HEK293 (cell line): ENCODE results near the gene YWHAG.
"Not testable (repeated sequence)": the region's sequence is repeated elsewhere in the genome, so short reads cannot be mapped to it uniquely, and the experiment has no call there.

Source experiments
- CTCF ChIA-PET: fragments of 350-600 bp; formaldehyde crosslinking; extraction: SDS; loops from one replicate; lab custom pipeline; 2021; ENCODE audit warnings: antibody characterized with exemption; lab: Yijun Ruan, JAX
- POLR2A ChIA-PET: fragments of 300-600 bp; formaldehyde crosslinking; extraction: SDS; loops from one replicate; lab custom pipeline; 2020; ENCODE audit warnings: antibody characterized with exemption, inconsistent platforms; lab: Yijun Ruan, JAX
- H3K27ac ChIP-seq: fragments of 200-500 bp; sonication (Bioruptor generic); 2 replicates; pipeline ENCODE4 v1.5.1; 2014; ENCODE audit warnings: low read depth, low read length, control low read depth, inconsistent platforms; ENCODE audit errors: extremely low read depth
- H3K36me3 ChIP-seq, 2 experiments: fragments of 200-500 bp in 1 of 2; sonication (Bioruptor generic) in 1 of 2; 1 replicate in 1 of 2; 2 replicates in 1 of 2; pipeline ENCODE4 v1.5.1; 2014 to 2017; ENCODE audit warnings: inconsistent platforms in 2 of 2, low read length in 2 of 2; ENCODE audit not compliant: control insufficient read depth in 2 of 2, insufficient read depth in 1 of 2
- H3K4me1 ChIP-seq: fragments of 200-500 bp; sonication (Bioruptor generic); 2 replicates; pipeline ENCODE4 v1.5.1; 2014; ENCODE audit warnings: mild to moderate bottlenecking, low read length, inconsistent platforms; ENCODE audit not compliant: control insufficient read depth, insufficient read depth
- H3K4me3 ChIP-seq: 2 replicates; pipeline ENCODE4 v1.5.1; 2011; ENCODE audit warnings: low read depth, mild to moderate bottlenecking, control low read depth, low read length, moderate library complexity
- H3K9me3 ChIP-seq: fragments of 200-500 bp; sonication (Bioruptor generic); 2 replicates; pipeline ENCODE4 v1.5.1; 2014; ENCODE audit warnings: low read depth, low read length, inconsistent platforms; ENCODE audit not compliant: control insufficient read depth, insufficient read depth
- GLIS2 ChIP-seq: fragments of 450-650 bp; formaldehyde crosslinking; IDR thresholded peaks from 2 replicates; pipeline ENCODE4 v1.5.1; 2016; ENCODE audit warnings: missing biosample characterization, missing genetic modification characterization
- HIC1 ChIP-seq: fragments of 450-650 bp; formaldehyde crosslinking; IDR thresholded peaks from 2 replicates; pipeline ENCODE4 v1.5.1; 2016; ENCODE audit warnings: missing biosample characterization, missing genetic modification characterization
- YY1 ChIP-seq: fragments of 450-650 bp; formaldehyde crosslinking; IDR thresholded peaks from 2 replicates; pipeline ENCODE4 v1.5.1; 2018; ENCODE audit warnings: missing biosample characterization, missing genetic modification characterization
- ZEB2 ChIP-seq: fragments of 450-650 bp; formaldehyde crosslinking; IDR thresholded peaks from 2 replicates; pipeline ENCODE4 v1.5.1; 2016; ENCODE audit warnings: missing biosample characterization, missing genetic modification characterization
- ZNF155 ChIP-seq: fragments of 450-650 bp; formaldehyde crosslinking; IDR thresholded peaks from 2 replicates; pipeline ENCODE4 v1.5.1; 2016; ENCODE audit warnings: missing biosample characterization, missing genetic modification characterization
- ZNF211 ChIP-seq: fragments of 450-650 bp; formaldehyde crosslinking; IDR thresholded peaks from 2 replicates; pipeline ENCODE4 v1.5.1; 2016; ENCODE audit warnings: low read depth, missing biosample characterization, missing genetic modification characterization
- ZNF214 ChIP-seq: fragments of 450-650 bp; formaldehyde crosslinking; IDR thresholded peaks from 2 replicates; pipeline ENCODE4 v1.5.1; 2017; ENCODE audit warnings: missing biosample characterization, mild to moderate bottlenecking, missing genetic modification characterization, borderline replicate concordance
- ZNF24 ChIP-seq: fragments of 450-650 bp; formaldehyde crosslinking; IDR thresholded peaks from 2 replicates; pipeline ENCODE4 v1.5.1; 2016; ENCODE audit warnings: missing biosample characterization, missing genetic modification characterization
- ZNF335 ChIP-seq: fragments of 450-650 bp; formaldehyde crosslinking; conservative IDR thresholded peaks from 2 replicates; pipeline ENCODE4 v1.5.1; 2016; ENCODE audit warnings: missing biosample characterization, missing genetic modification characterization
- ZNF433 ChIP-seq: fragments of 450-650 bp; formaldehyde crosslinking; IDR thresholded peaks from 2 replicates; pipeline ENCODE4 v1.5.1; 2016; ENCODE audit warnings: missing biosample characterization, missing genetic modification characterization, low read depth
- ZNF473 ChIP-seq: fragments of 450-650 bp; formaldehyde crosslinking; IDR thresholded peaks from 2 replicates; pipeline ENCODE4 v1.5.1; 2017; ENCODE audit warnings: missing biosample characterization, missing genetic modification characterization
- ZNF585B ChIP-seq: fragments of 450-650 bp; formaldehyde crosslinking; IDR thresholded peaks from 2 replicates; pipeline ENCODE4 v1.5.1; 2016; ENCODE audit warnings: missing biosample characterization, missing genetic modification characterization
- ZNF701 ChIP-seq: fragments of 450-650 bp; formaldehyde crosslinking; IDR thresholded peaks from 2 replicates; pipeline ENCODE4 v1.5.1; 2016; ENCODE audit warnings: missing biosample characterization, missing genetic modification characterization
- ZSCAN23 ChIP-seq: fragments of 450-650 bp; formaldehyde crosslinking; IDR thresholded peaks from 2 replicates; pipeline ENCODE4 v1.5.1; 2016; ENCODE audit warnings: missing biosample characterization, missing genetic modification characterization
- TF ChIP-seq, protein P1 (sequence below): fragments of 450-650 bp; formaldehyde crosslinking; IDR thresholded peaks from 2 replicates; pipeline ENCODE4 v1.5.1; 2017; ENCODE audit warnings: missing biosample characterization, missing genetic modification characterization

The YWHAG gene

DNA sequence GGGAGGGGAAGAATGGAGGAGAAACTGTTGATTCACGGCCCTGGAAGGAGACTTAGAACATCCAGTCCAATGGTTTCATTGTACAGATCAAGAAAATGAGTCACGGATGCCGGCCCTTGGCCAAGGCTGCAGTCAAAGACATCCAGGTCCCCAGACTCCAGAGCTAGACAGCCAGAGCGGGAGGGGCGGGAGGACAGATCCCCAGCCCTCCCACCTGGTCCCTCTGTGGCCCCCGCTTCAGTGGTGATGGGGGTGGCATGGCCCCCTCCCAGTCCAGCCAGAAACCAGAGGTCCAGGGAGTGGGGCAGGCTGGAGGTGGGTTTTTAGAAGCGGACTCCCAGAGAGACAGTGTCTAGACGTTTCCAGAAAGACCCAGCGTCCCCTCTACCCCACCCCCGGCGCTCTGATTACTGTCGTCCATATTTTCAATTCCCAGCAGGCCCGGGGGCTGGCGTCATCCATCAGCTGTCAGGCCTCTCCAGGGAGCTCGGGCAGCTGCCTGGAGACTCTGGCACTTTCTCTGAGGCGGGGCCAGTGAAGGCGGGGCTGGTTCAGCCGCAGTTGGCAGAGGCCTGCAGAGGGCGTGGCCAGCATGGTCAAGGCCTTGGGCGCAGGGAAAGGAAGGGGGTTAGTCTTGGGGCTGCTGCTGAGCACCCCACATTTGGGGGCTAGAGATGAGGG, 64.3 kb downstream of the YWHAG start (continued):
- TF ChIP-seq HIC1 (tag by site-specific recombination) (no peak), ZNF335 (tag by site-specific recombination) (0 out of 2 replicates have a peak, but pooled peaks have one; percentile 30)
- TF ChIP-seq, all 188 proteins: peak for 22

DNA sequence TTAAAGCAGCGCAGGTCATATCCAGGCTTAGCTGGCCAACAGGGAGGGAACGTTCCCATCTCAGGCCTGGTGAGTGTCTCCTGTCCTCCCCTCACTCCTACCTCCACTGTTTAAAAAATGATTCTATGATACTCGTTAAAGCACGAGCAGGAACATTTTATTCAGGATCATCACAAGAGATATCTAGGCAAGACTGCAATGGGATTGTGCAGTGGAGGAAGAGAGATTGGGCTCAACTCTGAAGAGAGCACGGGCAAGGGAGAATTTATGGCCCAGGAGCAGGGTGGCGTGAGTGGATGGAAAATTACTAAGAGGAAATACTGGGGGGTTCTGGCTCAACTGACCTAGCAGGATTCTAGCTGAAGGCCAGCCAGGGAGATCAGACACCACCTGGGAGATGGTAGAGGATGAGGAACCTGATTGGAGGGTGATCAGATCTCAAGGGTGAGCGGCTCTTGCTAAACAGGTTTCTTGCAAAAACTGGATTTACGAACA, 65.3 kb downstream of the YWHAG start:
- H3K4me3 ChIP-seq = no peak overlapping the region
- POLR2A ChIA-PET = no interaction called here
- H3K4me1 ChIP-seq = no peaks in the 10 kb centered on the region
- CTCF ChIA-PET = interaction anchor here (1.0 to 6.1 kb wide), 3 partner anchors 13 to 31 kb away, joined by 5 to 133 read pairs (median 48); partner anchors contain the start of gene HSPB1
- H3K36me3 ChIP-seq = no peaks in the 10 kb centered on the region
- no peaks in the 10 kb centered on the region for H3K9me3 ChIP-seq
- H3K27ac ChIP-seq = no peak overlapping the region
- TF ChIP-seq ZNF24 (tag by site-specific recombination) (no peak), YY1 (tag by site-specific recombination) (no peak), ZEB2 (tag by site-specific recombination) (no peak), ZNF211 (tag by site-specific recombination) (no peak), ZNF155 (tag by site-specific recombination) (no peak), ZNF214 (tag by site-specific recombination) (no peak), ZNF433 (tag by site-specific recombination) (no peak), ZSCAN23 (tag by site-specific recombination) (no peak), GLIS2 (tag by site-specific recombination) (no peak)

- H3K4me1 ChIP-seq, H3K4me3 ChIP-seq, H3K9me3 ChIP-seq, H3K27ac ChIP-seq, H3K36me3 ChIP-seq: not testable (repeated sequence)
- POLR2A ChIA-PET = interaction anchor here (0.6 kb wide), 1 partner anchor 67 kb away, joined by 4 read pairs; no protein-coding TSS in a partner anchor
- CTCF ChIA-PET = interaction anchor here (0.7 to 6.1 kb wide), 4 partner anchors 13 to 115 kb away, joined by 3 to 133 read pairs (median 34); partner anchors contain the start of gene HSPB1
Measured at GRCh38 chr7:76292911-76293310, 65.9 kb downstream of the YWHAG start.

DNA sequence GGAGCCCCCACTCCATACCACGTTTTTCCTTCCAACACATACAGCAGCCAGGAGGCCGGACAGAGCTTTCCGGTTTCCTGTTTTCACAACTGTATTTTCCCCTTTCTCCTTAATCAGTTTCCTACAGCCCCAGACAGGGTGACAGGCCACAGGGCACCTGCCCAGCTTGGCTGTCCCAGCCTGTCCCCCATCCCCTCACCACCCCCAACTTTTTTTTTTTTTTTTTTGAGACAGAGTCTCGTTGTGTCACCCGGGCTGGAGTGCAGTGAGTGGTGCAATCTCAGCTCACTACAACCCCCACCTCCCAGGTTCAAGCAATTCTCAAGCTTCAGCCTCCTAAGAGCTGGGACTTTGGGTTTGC, 66.6 kb downstream of the YWHAG start:
- Histone ChIP-seq H3K9me3 (no peaks in the 10 kb centered on the region), H3K27ac (0 out of 2 replicates have a peak overlapping the region, but pooled peaks have one; percentile 16), H3K4me3 (no peak overlapping the region), H3K4me1 (no peaks in the 10 kb centered on the region), H3K36me3 (no peaks in the 10 kb centered on the region)
- TF ChIP-seq, protein P1, sequence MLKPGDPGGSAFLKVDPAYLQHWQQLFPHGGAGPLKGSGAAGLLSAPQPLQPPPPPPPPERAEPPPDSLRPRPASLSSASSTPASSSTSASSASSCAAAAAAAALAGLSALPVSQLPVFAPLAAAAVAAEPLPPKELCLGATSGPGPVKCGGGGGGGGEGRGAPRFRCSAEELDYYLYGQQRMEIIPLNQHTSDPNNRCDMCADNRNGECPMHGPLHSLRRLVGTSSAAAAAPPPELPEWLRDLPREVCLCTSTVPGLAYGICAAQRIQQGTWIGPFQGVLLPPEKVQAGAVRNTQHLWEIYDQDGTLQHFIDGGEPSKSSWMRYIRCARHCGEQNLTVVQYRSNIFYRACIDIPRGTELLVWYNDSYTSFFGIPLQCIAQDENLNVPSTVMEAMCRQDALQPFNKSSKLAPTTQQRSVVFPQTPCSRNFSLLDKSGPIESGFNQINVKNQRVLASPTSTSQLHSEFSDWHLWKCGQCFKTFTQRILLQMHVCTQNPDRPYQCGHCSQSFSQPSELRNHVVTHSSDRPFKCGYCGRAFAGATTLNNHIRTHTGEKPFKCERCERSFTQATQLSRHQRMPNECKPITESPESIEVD (tag by site-specific recombination) = no peak
- no peak for TF ChIP-seq ZNF585B (tag by site-specific recombination)
- no peak for TF ChIP-seq ZSCAN23 (tag by site-specific recombination)
- no peak for TF ChIP-seq ZNF701
- no peak for TF ChIP-seq ZNF473 (tag by site-specific recombination)
- TF ChIP-seq ZNF155 (tag by site-specific recombination) = no peak
- POLR2A ChIA-PET = interaction anchor here (0.6 kb wide), 2 partner anchors 68 to 83 kb away, joined by 4 read pairs; no protein-coding TSS in a partner anchor
- CTCF ChIA-PET = interaction anchor here (0.7 to 6.1 kb wide), 7 partner anchors 14 to 1208 kb away, joined by 3 to 133 read pairs (median 4); partner anchors contain the start of gene HSPB1
